Activated B cell treated with CpG ODN at 0.5 μM for 24 hours (primary cell): ENCODE measurements around the gene SPRED2. TPM values are rescaled to one million over a fixed set of nuclear protein-coding genes. Genes with fewer than 3 reads are reported as not detected.

Experiments
- ATAC-seq: fragments of 200-7000 bp; cut with Tn5 transposase; one replicate; pipeline ENCODE4 v1.10.0; 2021; ENCODE audit warnings: low read depth, mild to moderate bottlenecking, moderate library complexity
- CTCF ChIA-PET: fragments of 350-600 bp; sonication (Branson Sonifier 250); formaldehyde crosslinking; loops from one replicate; lab custom pipeline; 2021; ENCODE audit warnings: antibody characterized with exemption; lab: Charles Lee
- POLR2A ChIA-PET: fragments of 350-600 bp; sonication (Branson Sonifier 250); formaldehyde crosslinking; loops from one replicate; lab custom pipeline; 2021; ENCODE audit warnings: antibody characterized with exemption; lab: Charles Lee
- DNase-seq: peaks from one replicate; pipeline ENCODE4 v3.0.0; 2022
- H3K27ac Mint-ChIP-seq: one replicate; pipeline ENCODE4 v1.8.0; 2020; ENCODE audit warnings: mixed read lengths
- H3K27me3 Mint-ChIP-seq: one replicate; pipeline ENCODE4 v1.8.0; 2021; ENCODE audit warnings: mixed read lengths
- H3K36me3 Mint-ChIP-seq: one replicate; pipeline ENCODE4 v1.8.0; 2021; ENCODE audit warnings: low read depth, mixed read lengths
- H3K4me1 Mint-ChIP-seq: one replicate; pipeline ENCODE4 v1.8.0; 2021; ENCODE audit warnings: mixed read lengths
- H3K4me3 Mint-ChIP-seq: one replicate; pipeline ENCODE4 v1.8.0; 2020; ENCODE audit warnings: mild to moderate bottlenecking, mixed read lengths
- H3K9me3 Mint-ChIP-seq: one replicate; pipeline ENCODE4 v1.8.0; 2020; ENCODE audit warnings: mixed read lengths
- intact Hi-C: fragments of 100-400 bp; cut with micrococcal nuclease; formaldehyde crosslinking; loops from one replicate; pipeline ENCODE4 v1.15.1; 2024
- total RNA-seq: library from RNA; stranded (reverse); gene quantifications from 2 replicates; pipeline ENCODE4 v1.2.3, GENCODE V29; 2022
- TF ChIP-seq, protein P1 (sequence below): fragments of 200-600 bp; IDR thresholded peaks from one replicate; pipeline ENCODE4 v1.8.0; 2022; ENCODE audit warnings: antibody characterized with exemption, mild to moderate bottlenecking

SPRED2 gene
- total RNA-seq, 1 donor from 2014 or later, result 2.5 TPM

DNA sequence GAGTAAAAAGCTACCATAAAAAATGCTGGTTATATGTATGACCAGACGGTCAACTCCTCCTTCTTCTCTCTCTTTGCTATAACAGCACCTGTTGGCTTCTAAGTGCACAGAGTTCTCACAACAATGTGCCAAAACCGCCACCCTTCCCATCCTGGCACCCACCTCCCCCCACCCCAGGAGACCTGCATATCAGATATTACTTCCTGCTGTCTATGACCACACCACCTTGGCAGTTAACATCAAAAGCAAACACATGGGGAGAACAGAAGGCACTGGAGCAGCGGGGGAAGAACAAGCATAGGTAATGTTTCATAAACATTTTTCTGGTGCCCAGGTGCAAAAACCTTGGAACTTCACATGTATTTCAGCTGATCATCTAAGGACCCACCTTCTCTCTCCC lies 15.5 kb downstream of the SPRED2 start:
- Mint-ChIP-seq H3K36me3 (no peaks in the 10 kb centered on the region), H3K9me3 (no peaks in the 10 kb centered on the region), H3K4me3 (no peak overlapping the region), H3K27ac (no peak overlapping the region), H3K4me1 (peaks cover 15% of the 10 kb centered on the region), H3K27me3 (peaks cover 28% of the 10 kb centered on the region)
- CTCF ChIA-PET, result no interaction called here
- ATAC-seq (no peak), DNase-seq (no peak)
- intact Hi-C loops, result no loop called here
- POLR2A ChIA-PET, result no interaction called here
- TF ChIP-seq, protein P1, sequence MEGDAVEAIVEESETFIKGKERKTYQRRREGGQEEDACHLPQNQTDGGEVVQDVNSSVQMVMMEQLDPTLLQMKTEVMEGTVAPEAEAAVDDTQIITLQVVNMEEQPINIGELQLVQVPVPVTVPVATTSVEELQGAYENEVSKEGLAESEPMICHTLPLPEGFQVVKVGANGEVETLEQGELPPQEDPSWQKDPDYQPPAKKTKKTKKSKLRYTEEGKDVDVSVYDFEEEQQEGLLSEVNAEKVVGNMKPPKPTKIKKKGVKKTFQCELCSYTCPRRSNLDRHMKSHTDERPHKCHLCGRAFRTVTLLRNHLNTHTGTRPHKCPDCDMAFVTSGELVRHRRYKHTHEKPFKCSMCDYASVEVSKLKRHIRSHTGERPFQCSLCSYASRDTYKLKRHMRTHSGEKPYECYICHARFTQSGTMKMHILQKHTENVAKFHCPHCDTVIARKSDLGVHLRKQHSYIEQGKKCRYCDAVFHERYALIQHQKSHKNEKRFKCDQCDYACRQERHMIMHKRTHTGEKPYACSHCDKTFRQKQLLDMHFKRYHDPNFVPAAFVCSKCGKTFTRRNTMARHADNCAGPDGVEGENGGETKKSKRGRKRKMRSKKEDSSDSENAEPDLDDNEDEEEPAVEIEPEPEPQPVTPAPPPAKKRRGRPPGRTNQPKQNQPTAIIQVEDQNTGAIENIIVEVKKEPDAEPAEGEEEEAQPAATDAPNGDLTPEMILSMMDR, result no peak

GRCh38 chr2:65416321-65416720 lies 16.1 kb downstream of the SPRED2 start:
- Mint-ChIP-seq H3K27me3 (peaks cover 27% of the 10 kb centered on the region), H3K4me3 (no peak overlapping the region), H3K9me3 (no peaks in the 10 kb centered on the region), H3K4me1 (peaks cover 11% of the 10 kb centered on the region), H3K27ac (no peak overlapping the region), H3K36me3 (no peaks in the 10 kb centered on the region)
- TF ChIP-seq, protein P1, result no peak
- DNase-seq, result no peak
- intact Hi-C loops, result no loop called here
- ChIA-PET CTCF (no interaction called here), POLR2A (no interaction called here)
- no peak for ATAC-seq

GRCh38 chr2:65415091-65415490 lies 17.3 kb downstream of the SPRED2 start:
- Mint-ChIP-seq H3K4me3 (no peak overlapping the region), H3K27me3 (peaks cover 24% of the 10 kb centered on the region), H3K9me3 (no peaks in the 10 kb centered on the region), H3K27ac (no peak overlapping the region), H3K36me3 (no peaks in the 10 kb centered on the region), H3K4me1 (no peaks in the 10 kb centered on the region)
- intact Hi-C loops, result no loop called here
- ATAC-seq (no peak), DNase-seq (no peak)
- CTCF ChIA-PET, result no interaction called here
- TF ChIP-seq, protein P1, result no peak
- POLR2A ChIA-PET, result no interaction called here

- Mint-ChIP-seq H3K4me3 (no peak overlapping the region), H3K36me3 (no peaks in the 10 kb centered on the region), H3K4me1 (no peaks in the 10 kb centered on the region), H3K27ac (no peak overlapping the region), H3K9me3 (no peaks in the 10 kb centered on the region), H3K27me3 (peaks cover 21% of the 10 kb centered on the region)
- DNase-seq, result no peak
- ChIA-PET POLR2A (no interaction called here), CTCF (no interaction called here)
- no peak for ATAC-seq
- TF ChIP-seq, protein P1, result no peak
- intact Hi-C loops, result no loop called here
Observed at GRCh38 chr2:65413610-65414009, 18.8 kb downstream of the SPRED2 start.

- DNase-seq (no peak), ATAC-seq (no peak)
- Mint-ChIP-seq H3K27me3 (peaks cover 17% of the 10 kb centered on the region), H3K27ac (no peak overlapping the region), H3K4me3 (no peak overlapping the region), H3K4me1 (no peaks in the 10 kb centered on the region), H3K9me3 (no peaks in the 10 kb centered on the region), H3K36me3 (no peaks in the 10 kb centered on the region)
- TF ChIP-seq, protein P1, result no peak
- POLR2A ChIA-PET, result no interaction called here
- CTCF ChIA-PET, result no interaction called here
- intact Hi-C loops, result no loop called here
Observed at GRCh38 chr2:65413106-65413505, 19.3 kb downstream of the SPRED2 start.
